ENCODE measurements around the gene DPP6. TPM values are rescaled to one million over a fixed set of nuclear protein-coding genes. Genes with fewer than 3 reads are reported as not detected.

The DPP6 gene
- total and polyA plus RNA-seq, 9 of the 15 experiments (the other 6 are each of a cell fraction or from before 2014, with no cell fraction given): not detected

DNA sequence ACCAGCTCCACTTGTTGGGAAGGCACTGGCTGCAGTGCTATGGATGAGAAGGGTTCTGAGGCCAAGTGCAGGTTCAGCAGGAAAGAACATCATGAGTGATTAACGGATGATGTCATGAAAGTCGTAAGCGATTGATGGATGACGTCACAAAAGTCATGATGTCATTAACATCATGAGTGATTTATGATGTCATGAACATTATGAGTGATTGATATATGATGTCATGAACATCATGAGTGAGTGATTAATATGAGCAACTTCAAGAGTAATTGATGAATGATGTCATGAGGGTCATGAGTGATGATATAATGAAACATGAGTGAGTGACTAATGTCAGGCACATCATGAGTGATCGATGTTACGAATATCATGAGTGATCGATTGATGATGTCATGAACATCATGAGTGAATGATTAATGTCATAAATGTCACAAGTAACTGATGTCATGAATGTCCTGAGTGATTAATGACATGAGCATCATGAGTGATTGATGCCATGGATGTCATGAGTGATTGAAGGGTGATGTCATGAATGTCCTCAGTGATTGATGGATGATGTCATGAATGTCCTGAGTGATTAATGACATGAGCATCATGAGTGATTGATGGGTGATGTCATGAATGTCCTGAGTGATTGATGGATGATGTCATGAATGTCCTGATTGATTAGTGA, 765.2 kb downstream of the DPP6 start (continued):
- no peak for TF ChIP-seq ZFPM2 (CRISPR knock-in tag; IDR thresholded peaks at IDR 0.05)
- no peak for TF ChIP-seq RBM39 (optimal IDR thresholded peaks at IDR 0.05; ENCODE audit: low read depth, low read length)
- no peak for TF ChIP-seq CUX1 (CRISPR knock-in tag; IDR thresholded peaks at IDR 0.05)
- no peak for TF ChIP-seq POLR2G (IDR thresholded peaks at IDR 0.05; ENCODE audit: low read depth, low read length)
- no peak for TF ChIP-seq POLR2AphosphoS2 (IDR thresholded peaks at IDR 0.05; ENCODE audit: low read length)
- TF ChIP-seq YY1 (IDR thresholded peaks at IDR 0.05; ENCODE audit: borderline replicate concordance in 1 of 3, control insufficient read depth in 1 of 3, extremely low read depth in 1 of 3, insufficient read depth in 3 of 3, insufficient read length in 1 of 3, insufficient replicate concordance in 2 of 3, low read depth in 1 of 3, low read length in 2 of 3): no peak
- 0 out of 4 replicates have a peak, but pooled peaks of 1 of the 2 experiments have one; percentile 20 for TF ChIP-seq TEAD1 (CRISPR knock-in tag; IDR thresholded peaks at IDR 0.05)
- TF ChIP-seq MYBL2 (IDR thresholded peaks at IDR 0.05; ENCODE audit: low read depth): no peak
- TF ChIP-seq MYBL2 (CRISPR knock-in tag; IDR thresholded peaks at IDR 0.05; ENCODE audit: borderline replicate concordance): no peak
